ENCODE measurements around the gene TET2. TPM values are rescaled to one million over a fixed set of nuclear protein-coding genes. Genes with fewer than 3 reads are reported as not detected.

The TET2 gene
- total RNA-seq, 1 experiment from 2014 or later, result 13.1 TPM

GRCh38 chr4:105240037-105240436, 93.4 kb downstream of the TET2 start:
- Histone ChIP-seq H3K4me1 (replicated peaks) (no peaks in the 10 kb centered on the region), H3K27me3 (replicated peaks) (no peaks in the 10 kb centered on the region), H3K9me3 (replicated peaks) (no peaks in the 10 kb centered on the region), H3K4me3 (no peak overlapping the region), H3K27ac (no peak overlapping the region), H3K36me3 (peaks cover 38% of the 10 kb centered on the region)
- DNase-seq (ENCODE audit: low read depth in 1 of 2, low spot score in 2 of 2), result no peak

- Histone ChIP-seq H3K27ac (no peak overlapping the region), H3K9me3 (replicated peaks) (no peaks in the 10 kb centered on the region), H3K27me3 (replicated peaks) (no peaks in the 10 kb centered on the region), H3K4me1 (replicated peaks) (no peaks in the 10 kb centered on the region), H3K4me3 (no peak overlapping the region), H3K36me3 (peaks cover 30% of the 10 kb centered on the region)
- no peak for DNase-seq (ENCODE audit: low read depth in 1 of 2, low spot score in 2 of 2)
These were observed 94.8 kb downstream of the TET2 start for GRCh38 chr4:105241451-105241850.

GRCh38 chr4:105243446-105243845, 96.8 kb downstream of the TET2 start:
- H3K27ac ChIP-seq, result no peak overlapping the region
- peaks cover 19% of the 10 kb centered on the region for H3K36me3 ChIP-seq
- DNase-seq (ENCODE audit: low read depth in 1 of 2, low spot score in 2 of 2), result no peak
- no peak overlapping the region for H3K4me3 ChIP-seq
- no peaks in the 10 kb centered on the region for H3K9me3 ChIP-seq (replicated peaks)
- no peaks in the 10 kb centered on the region for H3K27me3 ChIP-seq (replicated peaks)
- no peaks in the 10 kb centered on the region for H3K4me1 ChIP-seq (replicated peaks)

GRCh38 chr4:105246712-105247111, 100.0 kb downstream of the TET2 start:
- no peak for DNase-seq (ENCODE audit: low read depth in 1 of 2, low spot score in 2 of 2)
- Histone ChIP-seq H3K27ac (no peak overlapping the region), H3K36me3 (peaks cover 3% of the 10 kb centered on the region), H3K9me3 (replicated peaks) (no peaks in the 10 kb centered on the region), H3K4me3 (no peak overlapping the region), H3K27me3 (replicated peaks) (no peaks in the 10 kb centered on the region), H3K4me1 (replicated peaks) (no peaks in the 10 kb centered on the region)

- Histone ChIP-seq H3K27ac (no peak overlapping the region), H3K36me3 (no peaks in the 10 kb centered on the region; the same call in 1 of the 2 replicates), H3K9me3 (replicated peaks) (no peaks in the 10 kb centered on the region), H3K4me3 (no peak overlapping the region), H3K27me3 (replicated peaks) (no peaks in the 10 kb centered on the region), H3K4me1 (replicated peaks) (no peaks in the 10 kb centered on the region)
- DNase-seq (ENCODE audit: low read depth in 1 of 2, low spot score in 2 of 2), result no peak
These were observed 101.9 kb downstream of the TET2 start for GRCh38 chr4:105248613-105249012.

- H3K36me3 ChIP-seq, result peaks cover 14% of the 10 kb centered on the region; the same call in 1 of the 2 replicates
- no peaks in the 10 kb centered on the region; the same call in 1 of the 2 replicates for H3K27me3 ChIP-seq (replicated peaks)
- DNase-seq (ENCODE audit: low read depth in 1 of 2, low spot score in 2 of 2), result no peak
- H3K4me3 ChIP-seq, result no peak overlapping the region
- H3K4me1 ChIP-seq (replicated peaks), result no peaks in the 10 kb centered on the region
- no peak overlapping the region for H3K27ac ChIP-seq
- no peaks in the 10 kb centered on the region for H3K9me3 ChIP-seq (replicated peaks)
These were observed 111.3 kb downstream of the TET2 start for GRCh38 chr4:105257817-105258495.

- Histone ChIP-seq H3K4me1 (replicated peaks) (no peaks in the 10 kb centered on the region), H3K4me3 (no peak overlapping the region), H3K9me3 (replicated peaks) (no peaks in the 10 kb centered on the region), H3K27ac (no peak overlapping the region), H3K36me3 (peaks cover 37% of the 10 kb centered on the region), H3K27me3 (replicated peaks) (no peaks in the 10 kb centered on the region; the same call in 1 of the 2 replicates)
- no peak for DNase-seq (ENCODE audit: low read depth in 1 of 2, low spot score in 2 of 2)
These were observed 119.0 kb downstream of the TET2 start for GRCh38 chr4:105265689-105266088.

GRCh38 chr4:105267280-105267679, 120.6 kb downstream of the TET2 start:
- no peaks in the 10 kb centered on the region for H3K9me3 ChIP-seq (replicated peaks)
- no peaks in the 10 kb centered on the region for H3K4me1 ChIP-seq (replicated peaks)
- H3K27ac ChIP-seq, result no peak overlapping the region
- no peaks in the 10 kb centered on the region for H3K27me3 ChIP-seq (replicated peaks)
- H3K36me3 ChIP-seq, result peaks cover 42% of the 10 kb centered on the region
- DNase-seq (ENCODE audit: low read depth in 1 of 2, low spot score in 2 of 2), result no peak
- no peak overlapping the region for H3K4me3 ChIP-seq

GRCh38 chr4:105272002-105272401, 125.3 kb downstream of the TET2 start:
- Histone ChIP-seq H3K4me1 (replicated peaks) (no peaks in the 10 kb centered on the region), H3K27me3 (replicated peaks) (no peaks in the 10 kb centered on the region), H3K36me3 (peaks cover 60% of the 10 kb centered on the region), H3K27ac (no peak overlapping the region), H3K4me3 (no peak overlapping the region), H3K9me3 (replicated peaks) (no peaks in the 10 kb centered on the region)
- DNase-seq (ENCODE audit: low read depth in 1 of 2, low spot score in 2 of 2), result no peak

GRCh38 chr4:105273230-105273629, 126.6 kb downstream of the TET2 start:
- DNase-seq (ENCODE audit: low read depth in 1 of 2, low spot score in 2 of 2), result no peak
- Histone ChIP-seq H3K36me3 (peaks cover 60% of the 10 kb centered on the region), H3K27ac (no peak overlapping the region), H3K4me1 (replicated peaks) (no peaks in the 10 kb centered on the region), H3K27me3 (replicated peaks) (no peaks in the 10 kb centered on the region), H3K4me3 (no peak overlapping the region), H3K9me3 (replicated peaks) (no peaks in the 10 kb centered on the region)

GRCh38 chr4:105274090-105274489, 127.4 kb downstream of the TET2 start:
- H3K27ac ChIP-seq, result no peak overlapping the region
- H3K4me1 ChIP-seq (replicated peaks), result no peaks in the 10 kb centered on the region
- H3K27me3 ChIP-seq (replicated peaks), result no peaks in the 10 kb centered on the region
- DNase-seq (ENCODE audit: low read depth in 1 of 2, low spot score in 2 of 2), result no peak
- no peak overlapping the region for H3K4me3 ChIP-seq
- H3K36me3 ChIP-seq, result peaks cover 60% of the 10 kb centered on the region
- H3K9me3 ChIP-seq (replicated peaks), result no peaks in the 10 kb centered on the region

GRCh38 chr4:105274504-105274903, 127.8 kb downstream of the TET2 start:
- Histone ChIP-seq H3K4me3 (no peak overlapping the region), H3K4me1 (replicated peaks) (no peaks in the 10 kb centered on the region), H3K36me3 (peaks cover 57% of the 10 kb centered on the region), H3K27me3 (replicated peaks) (no peaks in the 10 kb centered on the region), H3K9me3 (replicated peaks) (no peaks in the 10 kb centered on the region), H3K27ac (no peak overlapping the region)
- DNase-seq (ENCODE audit: low read depth in 1 of 2, low spot score in 2 of 2), result no peak

- peaks cover 13% of the 10 kb centered on the region for H3K4me1 ChIP-seq (replicated peaks)
- no peak for DNase-seq (ENCODE audit: low read depth in 1 of 2, low spot score in 2 of 2)
- H3K27me3 ChIP-seq (replicated peaks), result no peaks in the 10 kb centered on the region
- H3K36me3 ChIP-seq, result peaks cover 39% of the 10 kb centered on the region
- no peak overlapping the region for H3K4me3 ChIP-seq
- no peak overlapping the region for H3K27ac ChIP-seq
- no peaks in the 10 kb centered on the region for H3K9me3 ChIP-seq (replicated peaks)
These were observed 129.9 kb downstream of the TET2 start for GRCh38 chr4:105276361-105277104.

GRCh38 chr4:105277702-105278101, 131.0 kb downstream of the TET2 start:
- H3K4me3 ChIP-seq, result no peak overlapping the region

More at GRCh38 chr4:105277702-105278101, 131.0 kb downstream of the TET2 start:
- H3K27ac ChIP-seq, result no peak overlapping the region
- H3K4me1 ChIP-seq (replicated peaks), result peaks cover 13% of the 10 kb centered on the region
- no peak for DNase-seq (ENCODE audit: low read depth in 1 of 2, low spot score in 2 of 2)
- no peaks in the 10 kb centered on the region for H3K9me3 ChIP-seq (replicated peaks)
- no peaks in the 10 kb centered on the region for H3K27me3 ChIP-seq (replicated peaks)
- peaks cover 30% of the 10 kb centered on the region for H3K36me3 ChIP-seq

All from SJSA1 (cell line).